Measurements from ENCODE around the gene TTC24.
A peak's percentile ranks its signal among the peaks of the same experiment; 100 is the strongest.
"Not testable (repeated sequence)": the region's sequence is repeated elsewhere in the genome, so short reads cannot be mapped to it uniquely, and the experiment has no call there.

Gene TTC24

GRCh38 chr1:156584813-156585212, 5.3 kb downstream of the TTC24 start:
- no peak for DNase-seq (ENCODE audit: low read depth)
- H3K4me3 ChIP-seq (ENCODE audit: low read length), result no peak overlapping the region
- peak; percentile 60 for TF ChIP-seq CTCF (conservative IDR thresholded peaks at IDR 0.05; ENCODE audit: low read depth, low read length)

GRCh38 chr1:156586323-156586722, 6.8 kb downstream of the TTC24 start:
- no peak for TF ChIP-seq CTCF (conservative IDR thresholded peaks at IDR 0.05; ENCODE audit: low read depth, low read length)
- DNase-seq (ENCODE audit: low read depth), result no peak
- H3K4me3 ChIP-seq (ENCODE audit: low read length), result no peak overlapping the region

- no peak for TF ChIP-seq CTCF (conservative IDR thresholded peaks at IDR 0.05; ENCODE audit: low read depth, low read length)
- DNase-seq (ENCODE audit: low read depth), result no peak
- no peak overlapping the region for H3K4me3 ChIP-seq (ENCODE audit: low read length)
These were observed 7.5 kb downstream of the TTC24 start for GRCh38 chr1:156586892-156587477.

GRCh38 chr1:156587927-156588326, 8.4 kb downstream of the TTC24 start:
- not testable (repeated sequence) for H3K4me3 ChIP-seq (ENCODE audit: low read length)

GRCh38 chr1:156589546-156589945, 10.0 kb downstream of the TTC24 start:
- no peak for DNase-seq (ENCODE audit: low read depth)
- TF ChIP-seq CTCF (conservative IDR thresholded peaks at IDR 0.05; ENCODE audit: low read depth, low read length), result no peak
- no peak overlapping the region for H3K4me3 ChIP-seq (ENCODE audit: low read length)

More at GRCh38 chr1:156587927-156588326, 8.4 kb downstream of the TTC24 start:
- DNase-seq (ENCODE audit: low read depth), result not testable (repeated sequence)

GRCh38 chr1:156590326-156591180, 11.0 kb downstream of the TTC24 start:
- peak overlapping the region; percentile 65 for H3K4me3 ChIP-seq (ENCODE audit: low read length)
- DNase-seq (ENCODE audit: low read depth), result no peak
- no peak for TF ChIP-seq CTCF (conservative IDR thresholded peaks at IDR 0.05; ENCODE audit: low read depth, low read length)

GRCh38 chr1:156591181-156591431, 11.6 kb downstream of the TTC24 start:
- H3K4me3 ChIP-seq (ENCODE audit: low read length), result peak overlapping the region; percentile 65
- DNase-seq (ENCODE audit: low read depth), result no peak
- no peak for TF ChIP-seq CTCF (conservative IDR thresholded peaks at IDR 0.05; ENCODE audit: low read depth, low read length)
